Measurements from ENCODE around the gene GKN2. TPM values are rescaled to one million over a fixed set of nuclear protein-coding genes. Genes with fewer than 3 reads are reported as not detected.

GKN2 gene
- total and polyA plus RNA-seq, 7 donors: 1.2 to 14.4 TPM; not detected in 5

GRCh38 chr2:68974946-68975665 lies 22.4 kb upstream of the GKN2 start:
- no peaks in the 10 kb centered on the region for H3K9me3 ChIP-seq
- H3K36me3 ChIP-seq: no peaks in the 10 kb centered on the region
- H3K4me3 ChIP-seq: no peak overlapping the region
- no peaks in the 10 kb centered on the region for H3K27me3 ChIP-seq
- TF ChIP-seq POLR2A (IDR thresholded peaks at IDR 0.05): no peak
- no peak for TF ChIP-seq POLR2AphosphoS5 (IDR thresholded peaks at IDR 0.05)
- TF ChIP-seq CTCF (IDR thresholded peaks at IDR 0.05): no peak
- TF ChIP-seq EP300 (IDR thresholded peaks at IDR 0.05): no peak
- intact Hi-C loops (cut with DNase I): no loop called here
- WGBS, 2 donors: 72 to 79% methylated on average over 9 of the region's 9 CpGs
- no peak for DNase-seq
- peaks cover 0 to 19% (median 3%) of the 10 kb centered on the region in 4 donors for H3K4me1 ChIP-seq
- H3K27ac ChIP-seq: no peak overlapping the region

DNA sequence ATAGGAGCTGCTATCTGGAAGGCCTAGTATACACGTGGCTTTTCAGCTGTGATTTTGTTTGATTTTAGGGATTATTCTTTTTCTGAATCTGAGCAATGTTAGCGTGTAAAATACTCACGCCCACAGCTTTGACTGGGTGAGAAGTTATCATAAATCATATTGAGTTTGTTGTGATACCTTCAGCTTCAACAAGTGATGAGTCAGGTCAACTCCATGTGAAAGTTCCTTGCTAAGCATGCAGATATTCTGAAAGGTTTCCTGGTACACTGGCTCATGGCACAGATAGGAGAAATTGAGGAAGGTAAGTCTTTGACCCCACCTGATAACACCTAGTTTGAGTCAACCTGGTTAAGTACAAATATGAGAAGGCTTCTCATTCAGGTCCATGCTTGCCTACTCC lies 21.6 kb upstream of the GKN2 start, which contains the start of gene GKN1:
TSS of gene GKN1 (plus strand) at position 386 of the 400 bp plus-strand sequence. CDS start 42 bp downstream, outside the sequence.
- no peak for DNase-seq
- peaks cover 0 to 19% (median 3%) of the 10 kb centered on the region in 4 donors for H3K4me1 ChIP-seq
- H3K9me3 ChIP-seq: no peaks in the 10 kb centered on the region
- no peaks in the 10 kb centered on the region for H3K27me3 ChIP-seq
- H3K4me3 ChIP-seq: no peak within 1 kb of the TSS
- H3K27ac ChIP-seq: no peak within 1 kb of the TSS
- TF ChIP-seq POLR2AphosphoS5 (IDR thresholded peaks at IDR 0.05) (no peak), POLR2A (IDR thresholded peaks at IDR 0.05) (no peak), EP300 (IDR thresholded peaks at IDR 0.05) (no peak), CTCF (IDR thresholded peaks at IDR 0.05) (no peak)
- 57% methylated on average over 3 of the region's 3 CpGs for WGBS, 2 donors
- intact Hi-C loops (cut with DNase I): no loop called here
- H3K36me3 ChIP-seq: no peaks in the 10 kb centered on the region

- Histone ChIP-seq H3K27ac (no peak overlapping the region), H3K9me3 (no peaks in the 10 kb centered on the region), H3K36me3 (no peaks in the 10 kb centered on the region), H3K27me3 (no peaks in the 10 kb centered on the region), H3K4me1 (peaks cover 0 to 19% (median 3%) of the 10 kb centered on the region in 4 donors), H3K4me3 (no peak overlapping the region)
- TF ChIP-seq POLR2AphosphoS5 (IDR thresholded peaks at IDR 0.05): no peak
- no peak for TF ChIP-seq EP300 (IDR thresholded peaks at IDR 0.05)
- no peak for TF ChIP-seq CTCF (IDR thresholded peaks at IDR 0.05)
- no peak for TF ChIP-seq POLR2A (IDR thresholded peaks at IDR 0.05)
- DNase-seq: no peak
- intact Hi-C loops (cut with DNase I): no loop called here
- WGBS, 2 donors: 53 to 72% methylated on average over 5 of the region's 5 CpGs
Measured at GRCh38 chr2:68971591-68972231, 19.0 kb upstream of the GKN2 start.

DNA sequence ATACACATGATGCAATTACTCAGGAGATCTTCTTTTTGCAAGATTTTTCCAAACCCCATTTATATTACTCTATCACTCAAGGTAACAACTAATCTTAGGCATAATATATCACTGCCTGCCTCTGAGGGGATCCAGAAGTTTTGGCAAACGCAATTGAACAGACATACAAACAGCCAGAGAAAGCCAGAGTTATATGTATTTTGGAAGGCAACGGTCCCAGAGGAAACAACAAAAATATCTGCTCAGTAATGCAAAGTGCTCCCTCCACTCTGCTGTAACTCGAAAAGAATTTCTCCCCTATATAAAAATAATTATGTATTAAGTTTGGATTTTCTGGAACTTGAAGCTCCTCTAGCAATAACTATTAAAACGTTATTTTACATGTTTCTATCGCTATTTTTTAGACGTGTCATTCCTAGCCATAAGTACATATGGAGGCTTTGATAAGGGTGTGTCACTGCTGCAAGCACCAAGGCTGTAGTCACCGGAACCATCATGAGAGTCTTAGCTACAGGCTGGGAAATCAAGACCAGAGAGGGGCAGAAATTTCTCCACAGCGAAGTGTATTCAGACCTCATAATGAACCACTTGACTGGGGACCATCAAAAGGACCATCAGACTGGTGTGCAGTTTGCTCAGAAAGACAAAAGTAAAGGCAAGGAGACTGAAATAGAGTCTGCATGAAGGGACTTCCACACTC lies 18.0 kb upstream of the GKN2 start:
- intact Hi-C loops (cut with DNase I): no loop called here
- DNase-seq: no peak
- no peak overlapping the region for H3K27ac ChIP-seq

More for the DNA sequence above, 18.0 kb upstream of the GKN2 start:
- Histone ChIP-seq H3K4me3 (no peak overlapping the region), H3K9me3 (no peaks in the 10 kb centered on the region), H3K4me1 (peaks cover 0 to 19% (median 3%) of the 10 kb centered on the region in 4 donors), H3K27me3 (no peaks in the 10 kb centered on the region), H3K36me3 (no peaks in the 10 kb centered on the region)
- 88 to 90% methylated on average over 8 of the region's 8 CpGs for WGBS, 2 donors
- no peak for TF ChIP-seq CTCF (IDR thresholded peaks at IDR 0.05)
- no peak for TF ChIP-seq POLR2A (IDR thresholded peaks at IDR 0.05)
- TF ChIP-seq POLR2AphosphoS5 (IDR thresholded peaks at IDR 0.05): no peak
- no peak for TF ChIP-seq EP300 (IDR thresholded peaks at IDR 0.05)
